Natural killer cell (primary cell): ENCODE data around the gene ANKRD62. TPM values are rescaled to one million over a fixed set of nuclear protein-coding genes. Genes with fewer than 3 reads are reported as not detected.

Source experiments
- ATAC-seq, 3 donors: fragments of 150-1000 bp in 2 of 3; fragments of 200-7000 bp in 1 of 3; cut with Tn5 transposase; 1 replicate in 1 of 3; 2 replicates in 2 of 3; pipeline ENCODE4 v1.10.0; 2021; ENCODE audit warnings: mild to moderate bottlenecking in 2 of 3, moderate library complexity in 2 of 3
- DNase-seq, 2 donors: peaks; one replicate each; pipeline versions ENCODE4 v3.0.0 to v3.0.0-alpha.2; 2013 to 2021; ENCODE audit warnings: mixed read lengths in 1 of 2
- H3K27ac ChIP-seq: one replicate; pipeline ENCODE4 v1.5.1; 2013; ENCODE audit warnings: mild to moderate bottlenecking, low read length
- H3K27me3 ChIP-seq: one replicate; pipeline ENCODE4 v1.6.1; 2013; ENCODE audit warnings: low read length; ENCODE audit not compliant: control insufficient read depth, insufficient read depth
- H3K36me3 ChIP-seq: one replicate; pipeline ENCODE4 v1.6.1; 2013; ENCODE audit warnings: low read length; ENCODE audit not compliant: control insufficient read depth, insufficient read depth
- H3K4me1 ChIP-seq: one replicate; pipeline ENCODE4 v1.6.1; 2013; ENCODE audit warnings: low read length; ENCODE audit not compliant: control insufficient read depth, insufficient read depth
- H3K4me3 ChIP-seq: one replicate; pipeline ENCODE4 v1.5.1; 2013; ENCODE audit warnings: low read length
- H3K9me3 ChIP-seq: one replicate; pipeline ENCODE4 v1.6.1; 2013; ENCODE audit warnings: low read length; ENCODE audit not compliant: control insufficient read depth, insufficient read depth
- H3K27ac Mint-ChIP-seq, 2 donors: one replicate each; pipeline ENCODE4 v1.8.0; 2022; ENCODE audit warnings: mild to moderate bottlenecking in 2 of 2, mixed read lengths in 2 of 2, moderate library complexity in 1 of 2
- H3K27me3 Mint-ChIP-seq, 2 donors: one replicate each; pipeline ENCODE4 v1.8.0; 2022; ENCODE audit warnings: low read depth in 2 of 2, mixed read lengths in 2 of 2
- H3K36me3 Mint-ChIP-seq: one replicate; pipeline ENCODE4 v1.8.0; 2022; ENCODE audit warnings: mixed read lengths
- H3K4me1 Mint-ChIP-seq, 2 donors: one replicate each; pipeline ENCODE4 v1.8.0; 2022; ENCODE audit warnings: mixed read lengths in 2 of 2
- H3K4me3 Mint-ChIP-seq: one replicate; pipeline ENCODE4 v1.8.0; 2022; ENCODE audit warnings: mild to moderate bottlenecking, moderate library complexity, mixed read lengths
- H3K9me3 Mint-ChIP-seq, 2 donors: one replicate each; pipeline ENCODE4 v1.8.0; 2022; ENCODE audit warnings: mixed read lengths in 2 of 2
- CTCF ChIP-seq: fragments of 200-600 bp; IDR thresholded peaks from one replicate; pipeline ENCODE4 v1.8.0; 2022; ENCODE audit warnings: antibody characterized with exemption
- WGBS: methylation state at CpG from one replicate; pipeline ENCODE4 v1.1.7; 2013; ENCODE audit warnings: missing lambda C conversion rate; ENCODE audit not compliant: insufficient coverage; 5-methylcytosine and 5-hydroxymethylcytosine counted together
- intact Hi-C: fragments of 100-400 bp; cut with micrococcal nuclease; formaldehyde crosslinking; loops from one replicate; pipeline ENCODE4 v1.14.2; 2022
- total RNA-seq, 4 donors: library from RNA; stranded (reverse); fragments of 120-200 nt in 1 of 4; gene quantifications; one replicate each; pipeline versions ENCODE4 v1.2.3 to v1.2.4, GENCODE V29; 2013 to 2022

Gene ANKRD62
- total RNA-seq, 3 donors from 2014 or later (not counting 1 experiment from before 2014, with no cell fraction given), result not detected

GRCh38 chr18:12079491-12080237 is 14.0 kb upstream of the ANKRD62 start:
- no peak for TF ChIP-seq CTCF
- Histone ChIP-seq H3K36me3 (no peaks in the 10 kb centered on the region), H3K4me3 (no peak overlapping the region), H3K9me3 (no peaks in the 10 kb centered on the region), H3K4me1 (no peaks in the 10 kb centered on the region), H3K27ac (no peak overlapping the region), H3K27me3 (no peaks in the 10 kb centered on the region)
- intact Hi-C loops, result no loop called here
- ATAC-seq (no peak), DNase-seq (no peak)
- Mint-ChIP-seq H3K27ac (no peak overlapping the region), H3K9me3 (no peaks in the 10 kb centered on the region), H3K4me3 (no peak overlapping the region), H3K27me3 (peaks cover 8 to 16% of the 10 kb centered on the region in 2 donors), H3K36me3 (no peaks in the 10 kb centered on the region), H3K4me1 (no peaks in the 10 kb centered on the region)
- WGBS, result 79% methylated on average over 4 of the region's 6 CpGs

- no peak overlapping the region for H3K27ac Mint-ChIP-seq
- WGBS, result 84% methylated on average over 13 of the region's 13 CpGs
- H3K9me3 Mint-ChIP-seq, result no peaks in the 10 kb centered on the region
- no peaks in the 10 kb centered on the region for H3K4me1 Mint-ChIP-seq
- peaks cover 2 to 7% of the 10 kb centered on the region in 2 donors for H3K27me3 Mint-ChIP-seq
- H3K27ac ChIP-seq, result no peak overlapping the region
- ATAC-seq (no peak), DNase-seq (no peak)
- H3K9me3 ChIP-seq, result no peaks in the 10 kb centered on the region
- no peaks in the 10 kb centered on the region for H3K27me3 ChIP-seq
- no peak overlapping the region for H3K4me3 Mint-ChIP-seq
- H3K4me3 ChIP-seq, result no peak overlapping the region
- no peaks in the 10 kb centered on the region for H3K4me1 ChIP-seq
- no peaks in the 10 kb centered on the region for H3K36me3 ChIP-seq
- no peak for TF ChIP-seq CTCF
- H3K36me3 Mint-ChIP-seq, result no peaks in the 10 kb centered on the region
- intact Hi-C loops, result no loop called here
Observed at GRCh38 chr18:12085136-12085535, 8.5 kb upstream of the ANKRD62 start.

- Histone ChIP-seq H3K36me3 (no peaks in the 10 kb centered on the region), H3K9me3 (no peaks in the 10 kb centered on the region), H3K4me3 (no peak overlapping the region), H3K4me1 (no peaks in the 10 kb centered on the region), H3K27ac (no peak overlapping the region), H3K27me3 (no peaks in the 10 kb centered on the region)
- Mint-ChIP-seq H3K27ac (no peak overlapping the region), H3K4me1 (no peaks in the 10 kb centered on the region), H3K4me3 (no peak overlapping the region), H3K27me3 (peaks cover 2 to 7% of the 10 kb centered on the region in 2 donors), H3K9me3 (no peaks in the 10 kb centered on the region), H3K36me3 (no peaks in the 10 kb centered on the region)
- ATAC-seq, result no peak
- intact Hi-C loops, result no loop called here
- WGBS, result 96% methylated on average over 4 of the region's 4 CpGs
- no peak for DNase-seq
- no peak for TF ChIP-seq CTCF
Observed at GRCh38 chr18:12085786-12086185, 7.9 kb upstream of the ANKRD62 start.

DNA sequence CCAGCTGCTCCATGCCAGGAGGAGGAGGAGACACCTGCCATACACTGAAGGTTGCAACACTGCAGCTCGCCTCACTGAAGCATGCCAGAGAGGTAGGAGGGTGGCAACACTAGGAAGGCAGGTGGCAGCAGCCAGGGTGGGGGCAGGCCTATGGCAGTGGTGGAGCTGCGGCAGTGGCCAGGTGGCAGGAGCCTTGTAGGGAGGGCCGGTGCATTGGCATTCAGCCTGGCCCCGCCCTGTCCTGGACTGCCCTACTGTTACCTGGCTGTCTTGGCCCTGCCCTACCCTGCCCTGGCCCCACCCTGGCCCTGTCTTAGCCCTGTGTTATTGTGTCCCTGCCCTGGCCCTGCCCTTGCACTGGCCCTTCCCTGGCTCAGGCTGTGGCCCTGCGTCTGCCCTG is 7.4 kb upstream of the ANKRD62 start:
- Mint-ChIP-seq H3K27ac (no peak overlapping the region), H3K4me3 (no peak overlapping the region), H3K4me1 (no peaks in the 10 kb centered on the region), H3K36me3 (no peaks in the 10 kb centered on the region), H3K27me3 (peaks cover 2 to 7% of the 10 kb centered on the region in 2 donors), H3K9me3 (no peaks in the 10 kb centered on the region)
- no peaks in the 10 kb centered on the region for H3K27me3 ChIP-seq
- intact Hi-C loops, result no loop called here
- ATAC-seq, result peak in 2 of 3 donors; percentile 8 to 26
- no peaks in the 10 kb centered on the region for H3K36me3 ChIP-seq
- DNase-seq, result no peak
- no peak for TF ChIP-seq CTCF
- H3K27ac ChIP-seq, result no peak overlapping the region
- no peaks in the 10 kb centered on the region for H3K4me1 ChIP-seq
- 86% methylated on average over 5 of the region's 5 CpGs for WGBS
- H3K4me3 ChIP-seq, result no peak overlapping the region
- H3K9me3 ChIP-seq, result no peaks in the 10 kb centered on the region
